ENCODE measurements around the gene SECISBP2.
A peak's percentile ranks its signal among the peaks of the same experiment; 100 is the strongest.
"Not testable (repeated sequence)": the region's sequence is repeated elsewhere in the genome, so short reads cannot be mapped to it uniquely, and the experiment has no call there.

Gene SECISBP2

DNA sequence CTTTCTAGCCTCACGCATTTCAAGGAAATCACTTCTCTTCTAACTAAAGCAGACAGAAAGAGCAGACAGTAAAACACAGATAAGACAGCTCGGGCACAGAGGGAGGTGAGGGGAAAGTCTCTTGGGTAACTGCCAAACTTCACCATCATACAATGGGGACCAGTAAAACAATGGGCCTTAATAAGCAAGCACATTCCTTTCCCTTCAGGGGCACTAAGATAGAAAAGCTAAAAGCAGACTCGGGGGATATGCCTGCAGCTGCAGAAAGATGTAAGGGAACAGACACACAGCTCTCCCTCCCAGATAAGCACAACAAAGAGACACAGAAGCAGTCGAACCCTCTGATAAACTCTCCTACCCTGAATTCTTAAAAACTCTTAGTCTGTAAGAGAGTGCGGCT, 22.9 kb upstream of the SECISBP2 start:
- no peak for TF ChIP-seq CTCF (IDR thresholded peaks at IDR 0.05; ENCODE audit: insufficient read depth, low read depth, low read length, missing control alignments)
- DNase-seq (ENCODE audit: low read depth), result no peak
- H3K4me3 ChIP-seq (ENCODE audit: low read depth, low read length), result no peak overlapping the region

- H3K4me3 ChIP-seq (ENCODE audit: low read depth, low read length); DNase-seq (ENCODE audit: low read depth): not testable (repeated sequence)
These were observed 16.3 kb upstream of the SECISBP2 start for GRCh38 chr9:89301996-89302395.

- H3K4me3 ChIP-seq (ENCODE audit: low read depth, low read length), result no peak overlapping the region
- DNase-seq (ENCODE audit: low read depth), result no peak
- TF ChIP-seq CTCF (IDR thresholded peaks at IDR 0.05; ENCODE audit: insufficient read depth, low read depth, low read length, missing control alignments), result no peak
These were observed 14.1 kb upstream of the SECISBP2 start for GRCh38 chr9:89304020-89304833.

DNA sequence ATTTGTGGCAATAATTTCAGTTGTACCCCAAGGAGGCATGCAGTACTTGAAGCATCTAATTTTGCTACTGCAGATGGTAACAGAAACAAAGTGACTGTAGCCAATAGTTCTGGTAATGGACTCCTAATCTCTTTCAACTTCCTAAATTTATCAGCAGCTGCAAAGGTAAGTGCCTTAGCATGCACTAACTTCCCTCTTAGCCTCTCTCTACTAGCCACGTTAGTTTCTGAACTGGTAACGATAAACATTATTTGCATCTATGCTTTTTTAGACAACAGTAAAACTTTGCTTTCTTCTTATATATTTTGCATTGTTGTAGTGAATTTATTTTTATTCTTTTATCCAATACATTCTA, 13.5 kb upstream of the SECISBP2 start:
- DNase-seq (ENCODE audit: low read depth), result peak; percentile 28
- TF ChIP-seq CTCF (IDR thresholded peaks at IDR 0.05; ENCODE audit: insufficient read depth, low read depth, low read length, missing control alignments), result no peak
- no peak overlapping the region for H3K4me3 ChIP-seq (ENCODE audit: low read depth, low read length)

DNA sequence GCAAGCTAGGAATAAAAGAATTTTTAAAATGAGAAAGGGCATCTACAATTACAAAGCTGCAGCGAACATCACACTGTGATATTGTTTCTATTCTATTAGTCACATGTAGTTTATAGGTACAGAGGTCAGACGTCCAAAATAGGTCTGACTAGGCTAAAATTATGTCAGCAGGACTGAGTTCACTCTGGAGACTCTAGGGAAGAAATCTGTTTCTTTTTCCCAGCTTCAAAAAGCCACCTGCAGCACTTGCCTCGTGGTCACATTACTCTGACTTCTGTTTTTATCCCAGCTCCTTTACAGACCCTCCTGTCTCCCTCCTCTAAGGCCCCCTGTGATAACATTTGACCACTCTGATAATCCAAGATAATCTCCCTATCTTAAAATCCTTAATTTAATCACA, 12.4 kb upstream of the SECISBP2 start:
- no peak for TF ChIP-seq CTCF (IDR thresholded peaks at IDR 0.05; ENCODE audit: insufficient read depth, low read depth, low read length, missing control alignments)
- no peak overlapping the region for H3K4me3 ChIP-seq (ENCODE audit: low read depth, low read length)
- DNase-seq (ENCODE audit: low read depth), result no peak

DNA sequence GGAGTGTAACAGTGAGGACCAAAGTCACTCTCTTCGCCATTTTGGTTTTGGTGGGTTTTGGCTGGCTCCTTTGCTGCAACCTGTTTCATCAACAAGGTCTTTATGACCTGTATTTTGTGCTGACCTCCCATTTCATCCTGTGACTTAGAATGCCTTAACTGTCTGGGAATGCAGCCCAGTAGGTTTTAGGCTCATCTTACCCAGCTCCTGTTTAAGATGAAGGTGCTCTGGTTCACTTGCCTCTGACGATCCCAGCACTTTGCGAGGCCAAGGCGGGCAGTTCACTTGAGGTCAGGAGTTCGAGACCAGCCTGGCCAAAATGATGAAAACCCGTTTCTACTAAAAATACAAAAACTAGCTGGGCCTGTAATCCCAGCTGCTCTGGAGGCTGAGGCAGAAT, 9.1 kb upstream of the SECISBP2 start:
- TF ChIP-seq CTCF (IDR thresholded peaks at IDR 0.05; ENCODE audit: insufficient read depth, low read depth, low read length, missing control alignments), result no peak
- DNase-seq (ENCODE audit: low read depth), result no peak

GRCh38 chr9:89309608-89310474, 8.5 kb upstream of the SECISBP2 start:
- DNase-seq (ENCODE audit: low read depth), result peak; percentile 36
- H3K4me3 ChIP-seq (ENCODE audit: low read depth, low read length), result peak overlapping the region; percentile 87
- TF ChIP-seq CTCF (IDR thresholded peaks at IDR 0.05; ENCODE audit: insufficient read depth, low read depth, low read length, missing control alignments), result no peak

More for the DNA sequence above, 9.1 kb upstream of the SECISBP2 start:
- no peak overlapping the region for H3K4me3 ChIP-seq (ENCODE audit: low read depth, low read length)
